Posterior cingulate gyrus (tissue), 11 donors: ENCODE data around the gene FAM131B.

Source experiments
- DNase-seq, 10 donors: peaks; one replicate each; pipeline versions ENCODE4 v3.0.0 to v3.0.0-alpha.2; 2020 to 2021; ENCODE audit warnings: mixed read lengths in 3 of 10
- intact Hi-C: fragments of 100-400 bp; cut with DNase I; formaldehyde crosslinking; loops from one replicate; pipeline ENCODE4 v1.15.1; 2023

Gene FAM131B

GRCh38 chr7:143384148-143384547 is 21.6 kb upstream of the FAM131B start:
- peak in 3 of 10 donors; percentile 8 to 36 (median 8) for DNase-seq
- intact Hi-C loops, result no loop called here

- intact Hi-C loops, result no loop called here
These were observed 21.1 kb upstream of the FAM131B start for GRCh38 chr7:143383642-143383957.

GRCh38 chr7:143382791-143383641 is 20.5 kb upstream of the FAM131B start:
- DNase-seq, result peak in 3 of 10 donors; percentile 52 to 81 (median 66)

More at GRCh38 chr7:143383642-143383957, 21.1 kb upstream of the FAM131B start:
- peak in 3 of 10 donors; percentile 23 to 49 (median 46) for DNase-seq

GRCh38 chr7:143382126-143382790 is 19.7 kb upstream of the FAM131B start:
- intact Hi-C loops, result no loop called here
- DNase-seq, result peak in 1 of 10 donors; percentile 50

More at GRCh38 chr7:143382791-143383641, 20.5 kb upstream of the FAM131B start:
- intact Hi-C loops, result no loop called here

GRCh38 chr7:143381427-143382125 is 19.1 kb upstream of the FAM131B start:
- peak; percentile 40 to 95 (median 66) for DNase-seq
- intact Hi-C loops, result loop anchor here (2.0 kb wide), 1 partner anchor 35 kb away; no protein-coding TSS in a partner anchor

GRCh38 chr7:143380646-143381426 is 18.3 kb upstream of the FAM131B start, which contains the start of gene ZYX:
ZYX (plus strand) TSS chr7:143381345; CDS start chr7:143381572, 227 bp downstream.
- intact Hi-C loops, result loop anchor here (2.0 kb wide), 1 partner anchor 36 kb away; no protein-coding TSS in a partner anchor
- peak; percentile 76 to 97 (median 82) for DNase-seq

- intact Hi-C loops, result loop anchor here (2.0 kb wide), 1 partner anchor 37 kb away; no protein-coding TSS in a partner anchor
- peak; percentile 74 to 97 (median 86) for DNase-seq
These were observed 17.7 kb upstream of the FAM131B start for GRCh38 chr7:143380260-143380645.

- intact Hi-C loops, result loop anchor here (2.0 kb wide), 2 partner anchors 37 to 91 kb away; partner anchors contain the start of gene CASP2
These were observed 17.2 kb upstream of the FAM131B start for GRCh38 chr7:143379611-143380259.

GRCh38 chr7:143376396-143376795 is 13.9 kb upstream of the FAM131B start:
- intact Hi-C loops, result no loop called here
- peak in 3 of 10 donors; percentile 7 to 78 (median 68) for DNase-seq

More at GRCh38 chr7:143379611-143380259, 17.2 kb upstream of the FAM131B start:
- DNase-seq, result no peak

- DNase-seq, result peak in 5 of 10 donors; percentile 58 to 90 (median 83)
- intact Hi-C loops, result no loop called here
These were observed 13.0 kb upstream of the FAM131B start for GRCh38 chr7:143375298-143376034.

- DNase-seq, result peak in 2 of 10 donors; percentile 11 to 46
- intact Hi-C loops, result no loop called here
These were observed 12.0 kb upstream of the FAM131B start for GRCh38 chr7:143374561-143374960.

GRCh38 chr7:143373255-143373794 is 10.8 kb upstream of the FAM131B start:
- intact Hi-C loops, result no loop called here
- peak in 2 of 10 donors; percentile 29 to 80 for DNase-seq

GRCh38 chr7:143372070-143372469 is 9.6 kb upstream of the FAM131B start:
- intact Hi-C loops, result no loop called here
- peak in 9 of 10 donors; percentile 72 to 97 (median 86) for DNase-seq

GRCh38 chr7:143369678-143370651 is 7.5 kb upstream of the FAM131B start:
- intact Hi-C loops, result no loop called here
- peak in 2 of 10 donors; percentile 30 to 55 for DNase-seq

GRCh38 chr7:143368387-143368786 is 5.9 kb upstream of the FAM131B start:
- peak in 1 of 10 donors; percentile 1 for DNase-seq
- intact Hi-C loops, result no loop called here

- no peak for DNase-seq
- intact Hi-C loops, result no loop called here
These were observed 5.5 kb upstream of the FAM131B start for GRCh38 chr7:143367972-143368371.
